ENCODE measurements around the gene FBXO41.

FBXO41 gene

GRCh38 chr2:73290049-73290839, 6.0 kb upstream of the FBXO41 start:
- DNase-seq (ENCODE audit: low read depth in 2 of 2), result no peak

- no peak for DNase-seq (ENCODE audit: low read depth in 2 of 2)
Observed at GRCh38 chr2:73289304-73289703, 5.0 kb upstream of the FBXO41 start.

GRCh38 chr2:73286134-73286655, 1.9 kb upstream of the FBXO41 start:
- DNase-seq (ENCODE audit: low read depth in 2 of 2), result no peak

- DNase-seq (ENCODE audit: low read depth in 2 of 2), result no peak
Observed at GRCh38 chr2:73285159-73285739, 971 bp upstream of the FBXO41 start.

GRCh38 chr2:73283545-73284295, 558 bp downstream of the FBXO41 start:
- no peak for DNase-seq (ENCODE audit: low read depth in 2 of 2)

GRCh38 chr2:73282924-73283544, 1.2 kb downstream of the FBXO41 start:
- DNase-seq (ENCODE audit: low read depth in 2 of 2), result no peak

- no peak for DNase-seq (ENCODE audit: low read depth in 2 of 2)
Observed at GRCh38 chr2:73281244-73281643, 3.0 kb downstream of the FBXO41 start.

GRCh38 chr2:73279852-73280251, 4.4 kb downstream of the FBXO41 start:
- DNase-seq (ENCODE audit: low read depth in 2 of 2), result no peak

GRCh38 chr2:73272270-73272669, 12.0 kb downstream of the FBXO41 start:
- no peak for DNase-seq (ENCODE audit: low read depth in 2 of 2)

GRCh38 chr2:73269686-73270465, 14.4 kb downstream of the FBXO41 start:
- DNase-seq (ENCODE audit: low read depth in 2 of 2), result no peak

- DNase-seq (ENCODE audit: low read depth in 2 of 2), result peak; percentile 41 to 52
Observed at GRCh38 chr2:73268830-73269685, 15.2 kb downstream of the FBXO41 start.

- no peak for DNase-seq (ENCODE audit: low read depth in 2 of 2)
Observed at GRCh38 chr2:73268366-73268829, 15.9 kb downstream of the FBXO41 start.

- DNase-seq (ENCODE audit: low read depth in 2 of 2), result no peak
Observed at GRCh38 chr2:73267008-73267407, 17.3 kb downstream of the FBXO41 start.

GRCh38 chr2:73266061-73266901, 18.0 kb downstream of the FBXO41 start:
- DNase-seq (ENCODE audit: low read depth in 2 of 2), result no peak

GRCh38 chr2:73265298-73266060, 18.8 kb downstream of the FBXO41 start:
- DNase-seq (ENCODE audit: low read depth in 2 of 2), result no peak

- no peak for DNase-seq (ENCODE audit: low read depth in 2 of 2)
Observed at GRCh38 chr2:73264783-73265182, 19.5 kb downstream of the FBXO41 start.

- DNase-seq (ENCODE audit: low read depth in 2 of 2), result no peak
Observed at GRCh38 chr2:73264332-73264606, 20.0 kb downstream of the FBXO41 start.

GRCh38 chr2:73263540-73264331, 20.5 kb downstream of the FBXO41 start:
- no peak for DNase-seq (ENCODE audit: low read depth in 2 of 2)

Measured in activated CD8-positive, alpha-beta memory T cell treated with anti-CD3 and anti-CD28 coated beads for 4 hours (primary cell).